Measurements from ENCODE around the gene TTBK2. TPM values are rescaled to one million over a fixed set of nuclear protein-coding genes. Genes with fewer than 3 reads are reported as not detected.

The TTBK2 gene
- polyA plus RNA-seq, 1 of the 3 experiments (the other 2 are of a cell fraction): 4.5 TPM

- no peak overlapping the region for H3K9ac ChIP-seq
- ChIA-PET POLR2A (no interaction called here), CTCF (interaction anchor here (0.6 to 3.6 kb wide), 5 partner anchors 21 to 225 kb away, joined by 3 to 70 read pairs (median 3); no protein-coding TSS in a partner anchor)
- no peaks in the 10 kb centered on the region for H3K9me2 ChIP-seq
- no peak for TF ChIP-seq EP300 (IDR thresholded peaks at IDR 0.05; ENCODE audit: borderline replicate concordance in 1 of 2, low read depth in 1 of 2, low read length in 1 of 2)
- TF ChIP-seq FOXJ3 (CRISPR knock-in tag; IDR thresholded peaks at IDR 0.05): no peak
- no peak for TF ChIP-seq SIN3A (IDR thresholded peaks at IDR 0.05; ENCODE audit: borderline replicate concordance, low read depth, low read length)
- no peak for TF ChIP-seq MXI1 (IDR thresholded peaks at IDR 0.05; ENCODE audit: low read depth, low read length)
- TF ChIP-seq MAX (IDR thresholded peaks at IDR 0.05; ENCODE audit: low read depth): no peak
- no peak for TF ChIP-seq IRF3 (IDR thresholded peaks at IDR 0.05; ENCODE audit: low read depth, low read length)
- no peak for TF ChIP-seq ZBTB33 (IDR thresholded peaks at IDR 0.05; ENCODE audit: borderline replicate concordance, low read depth)
- no peak for TF ChIP-seq NFIC (IDR thresholded peaks at IDR 0.05; ENCODE audit: borderline replicate concordance)
- TF ChIP-seq REST (IDR thresholded peaks at IDR 0.05; ENCODE audit: low read depth, low read length): no peak
- TF ChIP-seq CHD2 (IDR thresholded peaks at IDR 0.05; ENCODE audit: low read length, partially characterized antibody): no peak
- TF ChIP-seq JUND (IDR thresholded peaks at IDR 0.05): no peak
- no peak for TF ChIP-seq FOSL2 (IDR thresholded peaks at IDR 0.05; ENCODE audit: borderline replicate concordance, low read depth)
- no peak for TF ChIP-seq ELF1 (IDR thresholded peaks at IDR 0.05)
- TF ChIP-seq RCOR1 (IDR thresholded peaks at IDR 0.05; ENCODE audit: low read length): no peak
- TF ChIP-seq FOXM1 (IDR thresholded peaks at IDR 0.05; ENCODE audit: low read depth): no peak
- TF ChIP-seq CTCF (IDR thresholded peaks at IDR 0.05): no peak
- H3K4me3 ChIP-seq (ENCODE audit: low read depth in 2 of 2, low read length in 1 of 2): no peak overlapping the region
- no peak overlapping the region for H3K4me2 ChIP-seq
- H3K27me3 ChIP-seq (ENCODE audit: insufficient read depth): no peaks in the 10 kb centered on the region
- no peaks in the 10 kb centered on the region for H3K9me3 ChIP-seq
- no peak for DNase-seq
- no peaks in the 10 kb centered on the region for H3F3A ChIP-seq (replicated peaks; ENCODE audit: insufficient read depth)
- H3K79me2 ChIP-seq (ENCODE audit: insufficient read depth): no peaks in the 10 kb centered on the region
- no peaks in the 10 kb centered on the region for H3K4me1 ChIP-seq (ENCODE audit: control insufficient read depth in 1 of 2, insufficient read depth in 2 of 2, low read depth in 1 of 2, low read length in 1 of 2)
- H4K20me1 ChIP-seq (ENCODE audit: insufficient read depth): no peaks in the 10 kb centered on the region
- peak overlapping the region; percentile 47 for H2AFZ ChIP-seq (ENCODE audit: low read depth)
- no peak overlapping the region for H3K27ac ChIP-seq (ENCODE audit: low read depth in 2 of 2, low read length in 1 of 2)
- H3K36me3 ChIP-seq (replicated peaks in 1 of 2; ENCODE audit: control insufficient read depth in 1 of 2, insufficient read depth in 2 of 2, low read length in 1 of 2): no peaks in the 10 kb centered on the region
- WGBS (ENCODE audit: low lambda C conversion rate): 52% methylated on average over 2 of the region's 2 CpGs
Observed at GRCh38 chr15:42929306-42929848, 8.8 kb upstream of the TTBK2 start.

Measured in SK-N-SH (cell line).